ENCODE measurements around the gene GDF9.
A peak's percentile ranks its signal among the peaks of the same experiment; 100 is the strongest.
"Not testable (repeated sequence)": the region's sequence is repeated elsewhere in the genome, so short reads cannot be mapped to it uniquely, and the experiment has no call there.

The GDF9 gene

GRCh38 chr5:132871459-132872284, 5.4 kb upstream of the GDF9 start:
- no peak for DNase-seq

- DNase-seq, result no peak
These were observed 4.5 kb upstream of the GDF9 start for GRCh38 chr5:132870801-132871200.

GRCh38 chr5:132868754-132869153, 2.5 kb upstream of the GDF9 start:
- DNase-seq, result no peak

- DNase-seq, result no peak
These were observed 780 bp upstream of the GDF9 start for GRCh38 chr5:132867046-132867451.

- DNase-seq, result peak in 2 of 3 experiments; percentile 49 to 54
These were observed 464 bp downstream of the GDF9 start for GRCh38 chr5:132865668-132866341.

GRCh38 chr5:132860742-132861141, 5.5 kb downstream of the GDF9 start:
- DNase-seq, result no peak

- DNase-seq, result no peak
These were observed 6.3 kb downstream of the GDF9 start for GRCh38 chr5:132859889-132860437.

- DNase-seq, result no peak
These were observed 10.3 kb downstream of the GDF9 start for GRCh38 chr5:132856011-132856410.

GRCh38 chr5:132854992-132855391, 11.3 kb downstream of the GDF9 start:
- DNase-seq, result not testable (repeated sequence)

- DNase-seq, result no peak
These were observed 12.0 kb downstream of the GDF9 start for GRCh38 chr5:132854301-132854700.

GRCh38 chr5:132853790-132854189, 12.5 kb downstream of the GDF9 start:
- DNase-seq, result no peak

GRCh38 chr5:132853323-132853722, 12.9 kb downstream of the GDF9 start:
- DNase-seq, result no peak

GRCh38 chr5:132850066-132850465, 16.2 kb downstream of the GDF9 start:
- no peak for DNase-seq

- no peak for DNase-seq
These were observed 16.9 kb downstream of the GDF9 start for GRCh38 chr5:132849347-132849746.

- DNase-seq, result no peak
These were observed 18.0 kb downstream of the GDF9 start for GRCh38 chr5:132848270-132848669.

- DNase-seq, result no peak
These were observed 25.0 kb downstream of the GDF9 start for GRCh38 chr5:132841305-132841704.

GRCh38 chr5:132840896-132841295, 25.4 kb downstream of the GDF9 start:
- peak in 1 of 3 experiments; percentile 18 for DNase-seq

- no peak for DNase-seq
These were observed 26.0 kb downstream of the GDF9 start for GRCh38 chr5:132840313-132840712.

GRCh38 chr5:132839426-132840301, 26.6 kb downstream of the GDF9 start:
- DNase-seq, result no peak

- DNase-seq, result no peak
These were observed 27.6 kb downstream of the GDF9 start for GRCh38 chr5:132838516-132839282.

GRCh38 chr5:132837868-132838267, 28.4 kb downstream of the GDF9 start:
- no peak for DNase-seq

- no peak for DNase-seq
These were observed 29.4 kb downstream of the GDF9 start for GRCh38 chr5:132836852-132837251.
